ENCODE measurements around the gene BAG5. TPM values are rescaled to one million over a fixed set of nuclear protein-coding genes. Genes with fewer than 3 reads are reported as not detected.

BAG5 gene
- total and polyA plus RNA-seq, 8 donors, result 4.3 to 207 (median 11.6) TPM

GRCh38 chr14:103542605-103543088 is 19.8 kb downstream of the BAG5 start:
- H3K27ac ChIP-seq, result peak overlapping the region; percentile 16 to 83 (median 61)
- H3K4me3 ChIP-seq, result peak overlapping the region in 2 of 4 donors; percentile 6 to 10
- 7 to 26% (median 17%) methylated on average over 5 to 18 of the region's 18 CpGs for WGBS, 5 donors
- H3K9me3 ChIP-seq, result no peaks in the 10 kb centered on the region
- H3K36me3 ChIP-seq, result no peaks in the 10 kb centered on the region
- H3K4me1 ChIP-seq, result peaks cover 74 to 89% (median 78%) of the 10 kb centered on the region in 4 donors
- TF ChIP-seq POLR2AphosphoS5 (IDR thresholded peaks at IDR 0.05) (peak in 1 of 3 donors; percentile 20), EP300 (IDR thresholded peaks at IDR 0.05) (no peak)
- DNase-seq, result peak; percentile 54 to 92
- intact Hi-C loops (cut with DNase I; ENCODE audit: low total_unique reads), result loop anchor here (10.0 kb wide), 1 partner anchor 48 kb away; no protein-coding TSS in a partner anchor
- H3K27me3 ChIP-seq, result peaks cover 0 to 7% (median 0%) of the 10 kb centered on the region in 3 donors

DNA sequence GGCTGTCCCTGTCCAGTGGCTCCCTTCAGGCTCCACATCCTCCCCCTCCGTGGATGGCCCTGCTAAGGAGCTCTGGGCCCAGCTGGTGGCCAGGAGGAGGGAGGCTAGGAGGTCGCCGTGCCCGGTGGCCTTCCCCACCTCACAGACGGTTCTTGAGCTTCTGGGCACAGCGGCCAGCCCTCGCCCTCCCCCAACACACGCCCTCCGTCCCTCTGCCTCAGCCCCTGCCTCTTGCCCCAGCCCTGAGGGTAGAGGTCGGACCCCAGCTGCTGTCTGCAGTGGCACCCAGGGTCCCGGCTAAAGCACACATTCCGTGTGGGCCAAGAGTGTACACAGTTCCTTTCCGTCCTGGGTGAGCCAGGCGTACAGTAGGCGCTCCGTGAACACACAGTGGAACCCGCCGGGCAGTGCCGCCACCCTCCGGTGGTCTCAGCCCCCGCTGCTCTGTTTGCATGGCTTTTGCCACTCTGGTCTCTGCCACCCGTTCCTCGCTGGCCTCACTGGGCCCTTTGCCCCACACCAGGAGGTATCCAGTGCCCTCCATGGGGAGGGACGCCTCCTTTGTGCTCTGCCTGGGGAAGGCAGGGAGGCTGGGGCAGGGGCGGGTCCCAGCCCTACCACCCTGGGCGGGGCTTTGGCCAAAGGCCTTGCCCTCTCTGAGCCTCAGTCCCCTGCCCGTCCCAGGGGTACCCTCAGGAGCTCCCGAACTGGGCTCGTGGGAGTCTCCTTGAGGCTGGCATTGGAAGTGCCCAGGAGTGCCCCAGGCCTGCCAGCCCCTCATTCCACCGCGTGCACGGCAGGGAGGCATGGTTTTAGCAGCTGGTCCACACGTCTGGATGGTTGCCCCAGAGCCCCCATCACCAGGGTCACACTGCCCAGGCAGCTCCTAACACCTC is 20.5 kb downstream of the BAG5 start:
- peaks cover 73 to 87% (median 78%) of the 10 kb centered on the region in 4 donors for H3K4me1 ChIP-seq
- no peaks in the 10 kb centered on the region for H3K9me3 ChIP-seq
- H3K27me3 ChIP-seq, result peaks cover 0 to 7% (median 0%) of the 10 kb centered on the region in 3 donors
- H3K36me3 ChIP-seq, result no peaks in the 10 kb centered on the region
- intact Hi-C loops (cut with DNase I; ENCODE audit: low total_unique reads), result loop anchor here (10.0 kb wide), 1 partner anchor 47 kb away; no protein-coding TSS in a partner anchor
- TF ChIP-seq, protein P1, sequence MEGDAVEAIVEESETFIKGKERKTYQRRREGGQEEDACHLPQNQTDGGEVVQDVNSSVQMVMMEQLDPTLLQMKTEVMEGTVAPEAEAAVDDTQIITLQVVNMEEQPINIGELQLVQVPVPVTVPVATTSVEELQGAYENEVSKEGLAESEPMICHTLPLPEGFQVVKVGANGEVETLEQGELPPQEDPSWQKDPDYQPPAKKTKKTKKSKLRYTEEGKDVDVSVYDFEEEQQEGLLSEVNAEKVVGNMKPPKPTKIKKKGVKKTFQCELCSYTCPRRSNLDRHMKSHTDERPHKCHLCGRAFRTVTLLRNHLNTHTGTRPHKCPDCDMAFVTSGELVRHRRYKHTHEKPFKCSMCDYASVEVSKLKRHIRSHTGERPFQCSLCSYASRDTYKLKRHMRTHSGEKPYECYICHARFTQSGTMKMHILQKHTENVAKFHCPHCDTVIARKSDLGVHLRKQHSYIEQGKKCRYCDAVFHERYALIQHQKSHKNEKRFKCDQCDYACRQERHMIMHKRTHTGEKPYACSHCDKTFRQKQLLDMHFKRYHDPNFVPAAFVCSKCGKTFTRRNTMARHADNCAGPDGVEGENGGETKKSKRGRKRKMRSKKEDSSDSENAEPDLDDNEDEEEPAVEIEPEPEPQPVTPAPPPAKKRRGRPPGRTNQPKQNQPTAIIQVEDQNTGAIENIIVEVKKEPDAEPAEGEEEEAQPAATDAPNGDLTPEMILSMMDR (IDR thresholded peaks at IDR 0.05), result peak in 1 of 7 experiments; percentile 10
- no peak for TF ChIP-seq EP300 (IDR thresholded peaks at IDR 0.05)
- WGBS, 5 donors, result 57 to 65% (median 58%) methylated on average over 27 to 33 of the region's 33 CpGs
- DNase-seq, result peak in 1 of 2 donors; percentile 64
- peak overlapping the region in 1 of 4 donors; percentile 10 for H3K4me3 ChIP-seq
- peak overlapping the region; percentile 16 to 83 (median 61) for H3K27ac ChIP-seq

DNA sequence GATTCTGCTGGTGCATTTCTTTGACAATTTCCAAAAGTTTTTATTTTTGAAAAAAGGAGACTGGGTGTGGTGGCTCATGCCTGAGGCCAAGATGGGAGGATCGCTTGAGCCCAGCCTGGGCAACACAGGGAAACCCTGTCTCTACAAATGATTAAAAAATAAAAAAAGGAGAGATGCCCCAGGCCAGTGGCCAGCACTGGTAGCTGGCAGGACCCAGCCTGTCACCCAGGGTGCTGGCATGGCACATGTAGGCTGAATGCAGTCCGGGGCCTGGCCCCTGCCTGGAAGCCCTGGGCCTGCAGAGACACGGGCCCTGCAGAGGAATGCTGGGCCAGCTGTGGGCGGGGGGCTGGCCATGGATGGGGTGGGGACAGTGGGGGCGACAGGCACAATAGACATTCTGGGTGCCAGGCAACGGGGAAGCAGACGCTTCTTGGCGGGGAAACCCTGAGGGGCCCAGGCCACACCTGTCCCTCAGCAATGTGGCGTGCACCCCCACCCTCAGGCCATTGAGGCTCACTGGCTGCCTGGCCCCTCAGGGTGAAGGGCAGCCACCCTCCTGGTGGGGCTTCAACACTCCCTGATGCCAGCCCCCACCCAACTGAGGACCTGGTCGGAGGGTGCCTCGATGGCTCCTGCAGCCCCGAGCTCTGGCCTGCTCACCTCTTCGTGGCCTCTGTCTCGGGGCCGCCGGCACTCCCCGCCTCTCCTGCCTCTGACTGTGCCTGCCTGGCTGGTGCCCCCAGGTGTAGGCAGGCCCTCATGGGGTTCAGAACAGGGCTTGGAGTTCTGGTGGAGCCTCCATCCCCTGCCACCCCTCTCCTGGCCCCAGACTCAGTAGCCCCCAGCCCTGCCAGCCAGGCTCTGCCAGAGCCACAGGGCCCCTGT is 21.4 kb downstream of the BAG5 start:
- Histone ChIP-seq H3K27me3 (peaks cover 0 to 7% (median 0%) of the 10 kb centered on the region in 3 donors), H3K4me3 (no peak overlapping the region), H3K36me3 (peaks cover 0 to 5% (median 2%) of the 10 kb centered on the region in 4 donors), H3K4me1 (peaks cover 67 to 78% (median 72%) of the 10 kb centered on the region in 4 donors), H3K9me3 (no peaks in the 10 kb centered on the region), H3K27ac (peak overlapping the region; percentile 13 to 83 (median 61))
- WGBS, 5 donors, result 16 to 61% (median 55%) methylated on average over 7 to 17 of the region's 17 CpGs
- intact Hi-C loops (cut with DNase I; ENCODE audit: low total_unique reads), result loop anchor here (10.0 kb wide), 1 partner anchor 46 kb away; no protein-coding TSS in a partner anchor
- TF ChIP-seq, protein P1 (IDR thresholded peaks at IDR 0.05), result no peak
- TF ChIP-seq EP300 (IDR thresholded peaks at IDR 0.05) (no peak), POLR2AphosphoS5 (IDR thresholded peaks at IDR 0.05) (no peak), POLR2A (IDR thresholded peaks at IDR 0.05) (no peak)
- DNase-seq, result peak in 1 of 2 donors; percentile 60

GRCh38 chr14:103539056-103539825 is 23.2 kb downstream of the BAG5 start:
- Histone ChIP-seq H3K9me3 (no peaks in the 10 kb centered on the region), H3K4me3 (no peak overlapping the region), H3K4me1 (peaks cover 66 to 84% (median 73%) of the 10 kb centered on the region in 4 donors), H3K27me3 (peaks cover 0 to 7% (median 0%) of the 10 kb centered on the region in 3 donors), H3K36me3 (peaks cover 5 to 22% (median 21%) of the 10 kb centered on the region in 4 donors), H3K27ac (peak overlapping the region; percentile 7 to 83 (median 53))
- DNase-seq, result no peak
- WGBS, 5 donors, result 65 to 72% (median 69%) methylated on average over 23 to 28 of the region's 28 CpGs
- intact Hi-C loops (cut with DNase I; ENCODE audit: low total_unique reads), result no loop called here
- TF ChIP-seq, protein P1 (IDR thresholded peaks at IDR 0.05), result no peak
- no peak for TF ChIP-seq POLR2AphosphoS5 (IDR thresholded peaks at IDR 0.05)
- TF ChIP-seq POLR2A (IDR thresholded peaks at IDR 0.05), result no peak
- no peak for TF ChIP-seq EP300 (IDR thresholded peaks at IDR 0.05)

Data from stomach (tissue), 9 donors.